GM10248 (cell line): ENCODE data around the gene FTCDNL1.

Experiments used
- CTCF ChIA-PET: fragments of 300-600 bp; sonication (Branson Sonifier 250); formaldehyde crosslinking; extraction: SDS; loops from one replicate; lab custom pipeline; 2021; ENCODE audit warnings: antibody characterized with exemption; lab: Yijun Ruan, JAX
- POLR2A ChIA-PET: fragments of 350-650 bp; sonication (Branson Sonifier 250); formaldehyde crosslinking; extraction: SDS; loops from one replicate; lab custom pipeline; 2020; ENCODE audit warnings: antibody characterized with exemption; lab: Yijun Ruan, JAX
- DNase-seq: peaks from one replicate; pipeline ENCODE4 v3.0.0; 2012; ENCODE audit errors: extremely low spot score
- CTCF ChIP-seq: IDR thresholded peaks from 2 replicates; pipeline ENCODE4 v1.5.1; 2012; ENCODE audit warnings: mild to moderate bottlenecking, low read depth; ENCODE audit errors: extremely low read depth, missing control alignments, control extremely low read depth

Gene FTCDNL1

GRCh38 chr2:199862788-199863187 lies 11.8 kb upstream of the FTCDNL1 start:
- DNase-seq, result no peak
- ChIA-PET POLR2A (no interaction called here), CTCF (interaction anchor here (1.2 to 1.5 kb wide), 4 partner anchors 10 to 1548 kb away, joined by 3 to 5 read pairs (median 4); no protein-coding TSS in a partner anchor)
- no peak for TF ChIP-seq CTCF

- TF ChIP-seq CTCF, result peak; percentile 45
- DNase-seq, result peak; percentile 24
- CTCF ChIA-PET, result interaction anchor here (1.2 to 1.5 kb wide), 5 partner anchors 9 to 1546 kb away, joined by 3 to 7 read pairs (median 3); no protein-coding TSS in a partner anchor
- POLR2A ChIA-PET, result no interaction called here
Measured at GRCh38 chr2:199861132-199861774, 10.3 kb upstream of the FTCDNL1 start.

- POLR2A ChIA-PET, result no interaction called here
- DNase-seq, result no peak
- no peak for TF ChIP-seq CTCF
- CTCF ChIA-PET, result interaction anchor here (0.6 to 2.3 kb wide), 5 partner anchors 10 to 30 kb away, joined by 3 to 6 read pairs (median 4); no protein-coding TSS in a partner anchor
Measured at GRCh38 chr2:199855812-199856211, 4.8 kb upstream of the FTCDNL1 start.

- POLR2A ChIA-PET, result no interaction called here
- no peak for DNase-seq
- TF ChIP-seq CTCF, result no peak
- CTCF ChIA-PET, result interaction anchor here (0.7 to 1.7 kb wide), 4 partner anchors 9 to 96 kb away, joined by 4 to 7 read pairs (median 4); no protein-coding TSS in a partner anchor
Measured at GRCh38 chr2:199851883-199852282, 891 bp upstream of the FTCDNL1 start.

- no peak for TF ChIP-seq CTCF
- DNase-seq, result no peak
- POLR2A ChIA-PET, result no interaction called here
- CTCF ChIA-PET, result interaction anchor here (1.4 to 2.0 kb wide), 3 partner anchors 10 to 20 kb away, joined by 3 to 7 read pairs (median 6); no protein-coding TSS in a partner anchor
Measured at GRCh38 chr2:199851501-199851810, 464 bp upstream of the FTCDNL1 start.

- TF ChIP-seq CTCF, result no peak
- ChIA-PET POLR2A (no interaction called here), CTCF (interaction anchor here (0.9 to 2.0 kb wide), 7 partner anchors 9 to 95 kb away, joined by 3 to 7 read pairs (median 3); no protein-coding TSS in a partner anchor)
- DNase-seq, result no peak
Measured at GRCh38 chr2:199850218-199850717, 724 bp downstream of the FTCDNL1 start.
